SKM-1 treated with dmso at 0.1 percent for 144 hours (cell line): ENCODE measurements around the gene ICA1L.
"Not testable (repeated sequence)": the region's sequence is repeated elsewhere in the genome, so short reads cannot be mapped to it uniquely, and the experiment has no call there.

Source experiments
- DNase-seq: peaks from one replicate; lab custom pipeline; 2025; ENCODE audit not compliant: unreplicated experiment; lab: John Stamatoyannopoulos, UW

Gene ICA1L

DNA sequence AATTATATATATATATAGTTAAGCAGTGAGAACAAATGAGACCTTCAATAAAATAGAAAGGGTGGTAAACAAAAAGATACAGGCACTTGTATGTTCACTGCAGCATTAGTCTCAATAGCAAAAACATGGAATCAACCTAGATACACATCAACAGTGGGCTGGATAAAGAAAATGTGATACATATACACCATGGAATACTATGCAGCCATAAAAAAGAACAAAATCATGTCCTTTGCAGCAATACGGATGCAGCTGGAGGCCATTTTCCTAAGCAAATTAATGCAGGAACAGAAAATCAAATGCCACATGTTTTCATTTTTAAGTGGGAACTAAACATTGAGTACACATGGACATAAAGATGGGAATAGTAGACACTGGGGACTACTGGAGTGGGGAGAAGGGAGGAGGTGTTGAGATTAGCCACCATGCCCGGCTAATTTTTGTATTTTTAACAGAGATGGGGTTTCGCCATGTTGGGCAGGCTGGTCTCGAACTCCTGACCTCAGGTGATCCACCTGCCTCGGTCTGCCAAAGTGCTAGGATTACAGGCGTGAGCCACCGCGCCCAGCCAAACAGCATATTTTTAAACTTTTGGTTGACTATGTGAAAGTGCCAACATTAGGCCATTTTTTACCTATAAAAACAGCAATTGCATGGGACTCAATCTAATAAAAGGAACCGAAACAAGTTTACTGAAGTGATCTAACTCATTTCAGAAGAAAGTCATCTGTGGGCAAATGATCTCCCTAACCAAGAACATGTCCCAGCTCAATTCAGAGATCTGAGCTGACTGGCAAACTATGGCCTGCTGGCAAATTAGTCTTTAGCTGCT, 23.7 kb downstream of the ICA1L start:
- no peak for DNase-seq

DNA sequence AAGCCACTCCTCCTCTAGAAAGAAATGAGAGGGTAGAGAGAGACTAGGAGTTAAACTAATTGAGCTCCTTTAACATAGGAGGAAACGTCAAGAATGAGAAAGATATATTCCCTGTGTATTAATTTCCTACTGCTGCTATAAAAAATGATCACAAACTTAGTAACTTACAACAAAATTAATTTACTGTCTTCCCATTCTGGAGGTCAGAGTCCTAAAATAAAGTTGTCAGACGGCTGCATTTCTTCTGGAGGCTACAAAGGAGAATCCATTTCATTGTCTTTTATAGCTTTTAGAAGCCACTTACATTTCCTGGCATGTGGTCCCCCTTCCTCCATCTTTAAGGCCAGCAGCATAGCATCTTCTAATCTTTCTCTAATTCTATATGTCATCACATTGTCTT, 26.9 kb downstream of the ICA1L start:
- no peak for DNase-seq

GRCh38 chr2:202842690-202843089, 28.9 kb downstream of the ICA1L start:
- DNase-seq: no peak

DNA sequence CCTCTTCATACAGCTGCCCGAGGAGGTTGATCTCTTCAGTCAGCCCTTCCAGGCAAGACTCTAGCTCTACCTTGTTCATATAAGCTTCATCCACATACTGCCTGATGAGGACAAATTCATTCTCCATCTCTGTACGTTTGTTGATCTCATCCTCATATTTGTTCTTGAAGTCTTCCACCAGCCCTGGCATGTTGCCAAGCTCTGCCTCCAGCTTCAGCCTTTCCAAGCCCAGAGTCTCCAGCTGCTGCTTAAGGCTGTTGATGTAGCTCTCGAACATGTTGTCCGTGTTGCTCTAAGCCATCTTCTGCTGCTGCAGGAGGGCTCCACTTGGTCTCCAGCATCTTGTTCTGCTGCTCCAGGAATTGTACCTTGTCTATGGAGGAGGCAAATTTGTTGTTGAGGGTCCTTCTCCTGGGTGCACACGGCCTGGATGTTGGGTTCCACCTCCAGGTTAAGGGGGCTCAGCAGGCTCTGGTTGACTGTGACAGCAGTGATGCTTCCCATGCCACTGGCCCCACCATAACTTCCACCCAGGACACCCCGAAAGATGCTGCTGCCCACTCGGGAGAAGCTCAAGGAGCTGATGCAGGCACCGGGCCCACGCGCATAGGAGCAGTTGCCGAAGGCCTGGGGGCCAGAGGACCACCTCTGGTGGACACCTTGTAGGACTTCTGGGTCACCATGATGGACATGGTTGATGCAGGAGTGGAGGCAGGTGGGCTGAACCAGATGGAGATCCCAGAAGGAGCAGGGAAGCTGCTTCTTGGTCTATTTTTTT, 30.3 kb downstream of the ICA1L start:
- DNase-seq: no peak

DNA sequence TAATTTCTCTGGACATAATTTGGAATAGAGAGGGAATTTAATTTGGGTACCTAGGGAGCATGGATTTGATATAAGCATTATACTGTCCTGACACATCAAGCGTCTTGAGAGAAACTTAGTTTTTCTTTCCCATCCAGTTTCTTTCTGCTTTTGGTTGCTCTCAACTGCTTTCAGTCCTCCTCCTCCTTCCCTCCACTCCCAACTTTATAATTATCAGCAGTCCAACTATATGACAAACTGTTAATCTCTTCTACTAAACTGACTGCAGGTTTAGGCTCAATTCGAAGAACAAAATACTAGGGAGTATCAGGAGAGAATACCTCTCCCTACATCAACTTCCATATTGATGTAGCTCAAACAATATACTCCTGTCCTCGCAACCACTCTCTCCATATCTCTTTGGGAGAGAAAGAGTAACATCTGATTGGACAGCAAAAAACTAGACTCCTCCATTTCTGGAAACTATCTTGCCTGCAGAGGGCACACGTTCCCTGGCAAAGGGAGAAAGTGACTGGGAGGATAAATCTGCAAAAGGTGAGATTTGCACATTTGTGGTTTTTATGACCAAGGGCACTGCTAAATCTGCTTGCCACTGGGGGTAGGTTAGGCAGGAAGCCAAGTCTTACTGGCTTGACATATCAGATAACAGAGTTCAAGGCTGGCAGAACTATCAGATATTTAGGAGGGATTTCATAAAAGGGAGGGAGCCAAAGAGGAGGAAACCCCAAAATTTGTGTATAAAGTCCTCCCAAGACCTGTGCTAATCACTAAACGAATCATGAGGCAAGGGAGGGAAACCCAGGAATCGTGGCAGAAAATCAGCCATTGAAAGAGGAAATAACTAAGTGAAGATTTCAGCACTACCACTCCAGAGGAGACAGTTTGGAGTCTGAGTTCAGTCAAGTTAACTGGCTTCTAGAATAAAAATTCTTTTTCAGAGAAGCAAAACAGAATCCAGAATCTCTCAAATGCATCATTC, 40.0 kb downstream of the ICA1L start:
- DNase-seq: peak; percentile 42

- no peak for DNase-seq
Observed at GRCh38 chr2:202824901-202825300, 46.7 kb downstream of the ICA1L start.

DNA sequence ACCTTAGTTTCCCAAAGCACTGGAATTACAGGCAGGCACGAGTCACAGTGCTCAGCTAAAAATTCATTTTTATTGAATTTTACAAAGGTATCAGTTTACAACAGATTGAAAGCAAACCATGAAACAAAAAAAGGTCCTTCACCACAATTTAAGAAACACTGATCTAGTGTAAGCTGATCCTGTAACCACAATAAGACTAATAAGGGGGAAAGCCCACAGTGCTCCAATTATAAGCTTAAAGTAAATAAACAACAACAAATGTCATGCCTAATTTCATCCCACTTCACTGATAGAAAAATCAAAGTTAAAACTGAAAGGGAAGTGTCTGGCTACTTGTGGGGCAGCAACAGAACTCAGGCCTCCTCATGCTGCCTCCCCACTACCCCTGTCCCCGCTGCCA, 49.2 kb downstream of the ICA1L start:
- no peak for DNase-seq

- no peak for DNase-seq
Observed at GRCh38 chr2:202821206-202822160, 50.1 kb downstream of the ICA1L start.

DNA sequence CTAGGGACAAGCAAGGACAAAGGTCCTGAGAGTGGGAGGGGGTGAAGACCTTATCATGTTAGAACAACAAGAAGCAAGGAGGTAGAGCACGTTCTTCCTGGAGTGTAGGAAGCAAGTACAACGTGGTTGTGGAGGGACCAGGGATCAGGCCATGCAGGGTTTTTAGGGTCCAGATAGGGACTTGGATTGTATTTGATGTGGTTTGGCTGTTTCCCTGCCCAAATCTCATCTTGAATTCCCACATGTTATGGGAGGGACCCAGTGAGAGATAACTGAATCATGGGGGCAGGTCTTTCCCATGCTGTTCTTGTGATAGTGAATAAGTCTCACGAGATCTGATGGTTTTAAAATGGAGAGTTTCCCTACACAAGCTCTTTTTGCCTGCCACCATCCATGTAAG, 53.2 kb downstream of the ICA1L start:
- no peak for DNase-seq

GRCh38 chr2:202817771-202818170, 53.8 kb downstream of the ICA1L start:
- DNase-seq: no peak

- DNase-seq: no peak
Observed at GRCh38 chr2:202815548-202816360, 55.8 kb downstream of the ICA1L start.

- DNase-seq: no peak
Observed at GRCh38 chr2:202814226-202814625, 57.3 kb downstream of the ICA1L start.

DNA sequence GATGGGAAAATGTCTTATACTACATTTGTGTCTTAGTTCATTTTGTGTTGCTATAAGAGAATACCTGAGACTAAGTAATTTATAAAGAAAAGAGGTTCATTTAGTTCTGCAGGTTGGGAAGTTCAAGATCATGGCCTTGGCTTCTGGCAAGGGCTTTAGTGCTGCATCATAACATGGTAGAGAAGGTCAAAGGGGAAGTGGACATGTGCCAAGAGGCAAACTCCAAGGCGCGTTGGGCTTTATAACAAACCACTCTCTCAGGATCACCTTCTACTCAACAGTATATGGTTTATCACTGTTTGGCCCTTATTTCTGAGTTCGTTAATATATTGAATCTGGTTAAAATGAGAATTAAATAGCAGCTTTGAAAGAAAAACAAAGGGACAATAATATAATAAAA, 58.2 kb downstream of the ICA1L start:
- no peak for DNase-seq

DNA sequence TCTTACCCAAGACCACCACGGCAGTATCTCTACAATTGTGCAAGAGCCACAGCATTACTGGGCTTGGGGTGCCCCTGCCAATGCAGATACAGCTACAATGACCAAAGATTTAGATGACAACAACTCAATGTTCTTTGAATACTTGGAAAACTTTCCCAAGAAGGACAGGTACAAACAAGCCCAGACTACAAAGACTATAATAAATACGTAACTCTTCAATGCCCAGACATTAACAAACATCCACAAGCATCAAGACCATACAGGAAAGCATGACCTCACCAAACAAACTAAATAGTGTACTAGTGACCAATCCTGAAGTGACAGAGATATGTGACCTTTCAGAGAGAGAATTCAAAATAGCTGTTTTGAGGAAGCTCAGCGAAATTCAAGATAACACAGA, 62.8 kb downstream of the ICA1L start:
- no peak for DNase-seq

- not testable (repeated sequence) for DNase-seq
Observed at GRCh38 chr2:202807431-202808138, 64.0 kb downstream of the ICA1L start.

GRCh38 chr2:202805911-202806310, 65.7 kb downstream of the ICA1L start:
- DNase-seq: not testable (repeated sequence)

DNA sequence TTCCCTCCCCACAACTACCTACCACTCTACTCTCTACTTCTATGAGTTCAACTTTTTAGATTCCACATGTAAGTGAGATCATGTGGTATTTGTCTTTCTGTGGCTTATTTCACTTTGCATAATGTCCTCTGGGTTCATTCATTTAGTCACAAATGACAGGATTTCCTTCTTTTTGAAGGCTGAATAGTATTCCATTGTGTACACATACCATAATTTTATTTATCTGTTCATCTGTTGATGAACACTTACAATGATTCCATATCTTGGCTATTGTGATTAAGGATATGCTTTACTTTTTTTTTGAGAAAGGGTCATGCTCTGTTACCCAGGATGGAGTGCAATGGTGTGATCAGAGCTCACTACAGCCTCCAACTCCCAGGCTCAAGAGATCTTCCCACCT, 73.6 kb downstream of the ICA1L start:
- no peak for DNase-seq

GRCh38 chr2:202790676-202791075, 80.9 kb downstream of the ICA1L start:
- no peak for DNase-seq

- DNase-seq: no peak
Observed at GRCh38 chr2:202786842-202787241, 84.7 kb downstream of the ICA1L start.
